GM12878 (cell line): ENCODE data around the gene PINLYP.

Source experiments
- CTCF ChIP-seq, 3 experiments: IDR thresholded peaks in 2 of 3; conservative IDR thresholded peaks in 1 of 3; 2 replicates each; pipeline ENCODE4 v1.5.1; 2011; ENCODE audit warnings: low read depth in 3 of 3, low read length in 3 of 3, mild to moderate bottlenecking in 3 of 3, control low read depth in 2 of 3, moderate library complexity in 2 of 3, inconsistent platforms in 1 of 3, mixed read lengths in 1 of 3; ENCODE audit not compliant: control insufficient read depth in 2 of 3, insufficient read depth in 1 of 3; ENCODE audit errors: extremely low read depth in 1 of 3
- ETV6 ChIP-seq, 2 experiments: fragments of 450-650 bp in 1 of 2; IDR thresholded peaks in 1 of 2; conservative IDR thresholded peaks in 1 of 2; 2 replicates each; pipeline ENCODE4 v1.6.1; 2014; ENCODE audit warnings: antibody characterized with exemption in 1 of 2, borderline replicate concordance in 1 of 2, low read depth in 1 of 2, mild to moderate bottlenecking in 1 of 2, moderate library complexity in 1 of 2
- EZH2 ChIP-seq: IDR thresholded peaks from 2 replicates; pipeline ENCODE4 v1.6.1; 2012; ENCODE audit warnings: low read depth, mild to moderate bottlenecking, control low read depth, inconsistent platforms, low read length, borderline replicate concordance; ENCODE audit not compliant: control insufficient read depth
- PML ChIP-seq: IDR thresholded peaks from 2 replicates; pipeline ENCODE4 v1.6.1; 2012; ENCODE audit warnings: low read length, inconsistent platforms
- POLR2A ChIP-seq: IDR thresholded peaks from 2 replicates; pipeline ENCODE4 v1.6.1; 2011; ENCODE audit warnings: low read depth, mild to moderate bottlenecking, low read length
- RCOR1 ChIP-seq: conservative IDR thresholded peaks from 2 replicates; pipeline ENCODE4 v1.6.1; 2012; ENCODE audit warnings: low read depth, low read length, improper control_type of control experiment
- SRF ChIP-seq, 2 experiments: IDR thresholded peaks; 2 replicates each; pipeline ENCODE4 v1.6.1; 2011; ENCODE audit warnings: low read depth in 2 of 2, low read length in 2 of 2, mild to moderate bottlenecking in 1 of 2, moderate library complexity in 1 of 2
- TARDBP ChIP-seq: IDR thresholded peaks from 2 replicates; pipeline ENCODE4 v1.6.1; 2016; ENCODE audit warnings: borderline replicate concordance

DNA sequence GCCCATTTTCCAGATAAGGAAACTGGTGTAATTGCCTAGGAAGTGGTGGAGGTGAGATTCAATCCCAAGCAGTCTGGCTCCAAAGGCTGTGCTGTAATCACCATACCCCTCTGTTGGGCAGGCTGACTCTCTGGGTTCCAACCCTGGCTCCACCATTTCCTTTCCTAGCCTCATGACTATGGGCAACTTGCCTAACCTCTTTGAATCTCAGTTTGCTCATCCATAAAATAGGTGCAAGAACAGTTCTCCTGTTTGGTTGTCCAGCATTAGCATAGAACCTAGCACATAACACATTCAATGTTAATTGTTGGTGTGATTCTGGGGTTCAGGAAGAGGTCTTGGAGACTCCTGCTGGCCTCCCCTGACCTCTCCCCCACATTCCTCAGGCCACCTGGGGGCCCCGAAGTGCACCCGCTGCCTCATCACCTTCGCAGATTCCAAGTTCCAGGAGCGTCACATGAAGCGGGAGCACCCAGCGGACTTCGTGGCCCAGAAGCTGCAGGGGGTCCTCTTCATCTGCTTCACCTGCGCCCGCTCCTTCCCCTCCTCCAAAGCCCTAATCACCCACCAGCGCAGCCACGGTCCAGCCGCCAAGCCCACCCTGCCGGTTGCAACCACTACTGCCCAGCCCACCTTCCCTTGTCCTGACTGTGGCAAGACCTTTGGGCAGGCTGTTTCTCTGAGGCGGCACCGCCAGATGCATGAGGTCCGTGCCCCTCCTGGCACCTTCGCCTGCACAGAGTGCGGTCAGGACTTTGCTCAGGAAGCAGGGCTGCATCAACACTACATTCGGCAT is 23.0 kb downstream of the PINLYP start:
- TF ChIP-seq EZH2 = no peak
- TF ChIP-seq CTCF (IDR thresholded peaks at IDR 0.05 in 2 of 3, conservative IDR thresholded peaks at IDR 0.05 in 1 of 3; ENCODE audit: control insufficient read depth in 2 of 3, extremely low read depth in 1 of 3, insufficient read depth in 1 of 3, low read depth in 3 of 3, low read length in 3 of 3) = no peak
- no peak for TF ChIP-seq RCOR1
- no peak for TF ChIP-seq ETV6 (conservative IDR thresholded peaks at IDR 0.05 in 1 of 2, IDR thresholded peaks at IDR 0.05 in 1 of 2; ENCODE audit: borderline replicate concordance in 1 of 2, low read depth in 1 of 2)
- TF ChIP-seq SRF (IDR thresholded peaks at IDR 0.05; ENCODE audit: low read depth in 2 of 2, low read length in 2 of 2) = no peak
- TF ChIP-seq POLR2A = no peak
- TF ChIP-seq PML = no peak
- TF ChIP-seq TARDBP = no peak
